GM12891 (cell line): ENCODE measurements around the gene CAPZA2.

Experiments
- PAX5 ChIP-seq: IDR thresholded peaks from 2 replicates; pipeline ENCODE4 v1.6.1; 2011; ENCODE audit warnings: low read length, moderate library complexity, mild to moderate bottlenecking; ENCODE audit not compliant: insufficient read depth, severe bottlenecking
- POLR2A ChIP-seq: IDR thresholded peaks from 2 replicates; pipeline ENCODE4 v1.6.1; 2011; ENCODE audit warnings: low read depth, low read length, control low read depth
- POLR2AphosphoS5 ChIP-seq: IDR thresholded peaks from 2 replicates; pipeline ENCODE4 v1.6.1; 2011; ENCODE audit warnings: low read depth, low read length, control low read depth
- POU2F2 ChIP-seq: IDR thresholded peaks from 2 replicates; pipeline ENCODE4 v1.6.1; 2011; ENCODE audit warnings: low read depth, mild to moderate bottlenecking, control low read depth, low read length, moderate library complexity
- SPI1 ChIP-seq: IDR thresholded peaks from 2 replicates; pipeline ENCODE4 v1.6.1; 2011; ENCODE audit warnings: low read depth, low read length, control low read depth
- TAF1 ChIP-seq: IDR thresholded peaks from 2 replicates; pipeline ENCODE4 v1.6.1; 2011; ENCODE audit warnings: low read depth, low read length, control low read depth

- TF ChIP-seq POLR2A (no peak), POLR2AphosphoS5 (no peak), TAF1 (no peak), PAX5 (no peak), POU2F2 (no peak), SPI1 (no peak)
Observed at GRCh38 chr7:116836048-116836447, 26.3 kb upstream of the CAPZA2 start.
